Panc1 (cell line): ENCODE measurements around the gene SYP.

Experiments
- POLR2AphosphoS5 ChIP-seq: IDR thresholded peaks from 2 replicates; pipeline ENCODE4 v1.6.1; 2012; ENCODE audit warnings: mild to moderate bottlenecking, low read depth, low read length, moderate library complexity
- TCF7L2 ChIP-seq: IDR thresholded peaks from 2 replicates; pipeline ENCODE4 v1.6.1; 2011; ENCODE audit warnings: mild to moderate bottlenecking, low read depth, low read length, inconsistent platforms
- TF ChIP-seq, protein P1 (sequence below): fragments of 450-650 bp; IDR thresholded peaks from 2 replicates; pipeline ENCODE4 v1.5.1; 2017; ENCODE audit warnings: mild to moderate bottlenecking
- TF ChIP-seq, protein P2 (sequence below), 2 experiments: IDR thresholded peaks; 2 replicates each; pipeline ENCODE4 v1.6.1; 2011 to 2012; ENCODE audit warnings: low read depth in 2 of 2, control low read depth in 1 of 2, low read length in 1 of 2, mild to moderate bottlenecking in 1 of 2, moderate library complexity in 1 of 2; ENCODE audit not compliant: insufficient read depth in 1 of 2

DNA sequence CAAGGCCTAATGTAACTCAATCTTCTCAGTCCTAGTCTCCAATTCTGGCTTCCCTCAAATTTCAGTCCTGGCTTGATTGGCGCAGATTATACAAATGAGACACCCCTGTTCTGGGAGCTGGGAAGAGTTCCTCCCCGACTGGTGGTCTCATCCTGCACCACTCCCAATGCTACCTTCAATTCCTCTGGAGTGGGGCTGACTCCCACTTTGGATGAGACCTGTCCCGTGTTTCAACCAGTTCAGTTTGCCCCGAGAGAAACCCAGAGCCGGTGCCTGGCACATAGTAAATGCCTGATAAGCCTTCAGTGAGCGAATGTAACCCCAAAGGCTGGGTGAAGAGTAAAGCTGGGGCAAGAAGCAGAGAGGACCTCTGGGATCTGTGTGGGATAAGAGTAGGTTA lies 4.0 kb upstream of the SYP start:
- TF ChIP-seq, protein P1, sequence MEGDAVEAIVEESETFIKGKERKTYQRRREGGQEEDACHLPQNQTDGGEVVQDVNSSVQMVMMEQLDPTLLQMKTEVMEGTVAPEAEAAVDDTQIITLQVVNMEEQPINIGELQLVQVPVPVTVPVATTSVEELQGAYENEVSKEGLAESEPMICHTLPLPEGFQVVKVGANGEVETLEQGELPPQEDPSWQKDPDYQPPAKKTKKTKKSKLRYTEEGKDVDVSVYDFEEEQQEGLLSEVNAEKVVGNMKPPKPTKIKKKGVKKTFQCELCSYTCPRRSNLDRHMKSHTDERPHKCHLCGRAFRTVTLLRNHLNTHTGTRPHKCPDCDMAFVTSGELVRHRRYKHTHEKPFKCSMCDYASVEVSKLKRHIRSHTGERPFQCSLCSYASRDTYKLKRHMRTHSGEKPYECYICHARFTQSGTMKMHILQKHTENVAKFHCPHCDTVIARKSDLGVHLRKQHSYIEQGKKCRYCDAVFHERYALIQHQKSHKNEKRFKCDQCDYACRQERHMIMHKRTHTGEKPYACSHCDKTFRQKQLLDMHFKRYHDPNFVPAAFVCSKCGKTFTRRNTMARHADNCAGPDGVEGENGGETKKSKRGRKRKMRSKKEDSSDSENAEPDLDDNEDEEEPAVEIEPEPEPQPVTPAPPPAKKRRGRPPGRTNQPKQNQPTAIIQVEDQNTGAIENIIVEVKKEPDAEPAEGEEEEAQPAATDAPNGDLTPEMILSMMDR = no peak
- TF ChIP-seq, protein P2, sequence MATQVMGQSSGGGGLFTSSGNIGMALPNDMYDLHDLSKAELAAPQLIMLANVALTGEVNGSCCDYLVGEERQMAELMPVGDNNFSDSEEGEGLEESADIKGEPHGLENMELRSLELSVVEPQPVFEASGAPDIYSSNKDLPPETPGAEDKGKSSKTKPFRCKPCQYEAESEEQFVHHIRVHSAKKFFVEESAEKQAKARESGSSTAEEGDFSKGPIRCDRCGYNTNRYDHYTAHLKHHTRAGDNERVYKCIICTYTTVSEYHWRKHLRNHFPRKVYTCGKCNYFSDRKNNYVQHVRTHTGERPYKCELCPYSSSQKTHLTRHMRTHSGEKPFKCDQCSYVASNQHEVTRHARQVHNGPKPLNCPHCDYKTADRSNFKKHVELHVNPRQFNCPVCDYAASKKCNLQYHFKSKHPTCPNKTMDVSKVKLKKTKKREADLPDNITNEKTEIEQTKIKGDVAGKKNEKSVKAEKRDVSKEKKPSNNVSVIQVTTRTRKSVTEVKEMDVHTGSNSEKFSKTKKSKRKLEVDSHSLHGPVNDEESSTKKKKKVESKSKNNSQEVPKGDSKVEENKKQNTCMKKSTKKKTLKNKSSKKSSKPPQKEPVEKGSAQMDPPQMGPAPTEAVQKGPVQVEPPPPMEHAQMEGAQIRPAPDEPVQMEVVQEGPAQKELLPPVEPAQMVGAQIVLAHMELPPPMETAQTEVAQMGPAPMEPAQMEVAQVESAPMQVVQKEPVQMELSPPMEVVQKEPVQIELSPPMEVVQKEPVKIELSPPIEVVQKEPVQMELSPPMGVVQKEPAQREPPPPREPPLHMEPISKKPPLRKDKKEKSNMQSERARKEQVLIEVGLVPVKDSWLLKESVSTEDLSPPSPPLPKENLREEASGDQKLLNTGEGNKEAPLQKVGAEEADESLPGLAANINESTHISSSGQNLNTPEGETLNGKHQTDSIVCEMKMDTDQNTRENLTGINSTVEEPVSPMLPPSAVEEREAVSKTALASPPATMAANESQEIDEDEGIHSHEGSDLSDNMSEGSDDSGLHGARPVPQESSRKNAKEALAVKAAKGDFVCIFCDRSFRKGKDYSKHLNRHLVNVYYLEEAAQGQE (IDR thresholded peaks at IDR 0.05; ENCODE audit: insufficient read depth in 1 of 2, low read depth in 2 of 2, low read length in 1 of 2) = no peak
- TF ChIP-seq TCF7L2 (no peak), POLR2AphosphoS5 (no peak)
